ENCODE results near the gene ZBTB16.

Gene ZBTB16

GRCh38 chr11:114295676-114296604 is 236.4 kb downstream of the ZBTB16 start, which contains the start of gene NNMT:
TSS of gene NNMT (plus strand) at chr11:114296399. CDS start at chr11:114296557, 158 bp downstream.
- H3K4me3 ChIP-seq (ENCODE audit: control insufficient read depth, low read depth, low read length) = peak within 1 kb of the TSS; percentile 82
- peak; percentile 99 for DNase-seq (ENCODE audit: low read depth)

GRCh38 chr11:114296605-114297372 is 237.3 kb downstream of the ZBTB16 start:
- TF ChIP-seq CTCF (conservative IDR thresholded peaks at IDR 0.05; ENCODE audit: control insufficient read depth, insufficient read depth, low read depth, low read length) = no peak
- H3K4me3 ChIP-seq (ENCODE audit: control insufficient read depth, low read depth, low read length) = peak overlapping the region; percentile 82
- peak; percentile 65 for DNase-seq (ENCODE audit: low read depth)

More at GRCh38 chr11:114295676-114296604, 236.4 kb downstream of the ZBTB16 start, which contains the start of gene NNMT:
- TF ChIP-seq CTCF (conservative IDR thresholded peaks at IDR 0.05; ENCODE audit: control insufficient read depth, insufficient read depth, low read depth, low read length) = peak; percentile 10

GRCh38 chr11:114297806-114298709 is 238.5 kb downstream of the ZBTB16 start:
- no peak for TF ChIP-seq CTCF (conservative IDR thresholded peaks at IDR 0.05; ENCODE audit: control insufficient read depth, insufficient read depth, low read depth, low read length)
- H3K4me3 ChIP-seq (ENCODE audit: control insufficient read depth, low read depth, low read length) = peak overlapping the region; percentile 82
- no peak for DNase-seq (ENCODE audit: low read depth)

- no peak for TF ChIP-seq CTCF (conservative IDR thresholded peaks at IDR 0.05; ENCODE audit: control insufficient read depth, insufficient read depth, low read depth, low read length)
- peak overlapping the region; percentile 82 for H3K4me3 ChIP-seq (ENCODE audit: control insufficient read depth, low read depth, low read length)
- DNase-seq (ENCODE audit: low read depth) = no peak
Observed at GRCh38 chr11:114298710-114299109, 239.2 kb downstream of the ZBTB16 start.
